GM06990 (cell line): ENCODE data around the gene HPCAL1.
A peak's percentile ranks its signal among the peaks of the same experiment; 100 is the strongest.

Experiments used
- DNase-seq: peaks from one replicate; pipeline ENCODE4 v3.0.0-alpha.2; 2011; ENCODE audit not compliant: insufficient read length; ENCODE audit errors: extremely low read depth
- H3K27me3 ChIP-seq: replicated peaks from 2 replicates; pipeline ENCODE4 v1.6.0; 2011; ENCODE audit warnings: low read length; ENCODE audit not compliant: control insufficient read depth, insufficient read depth
- H3K36me3 ChIP-seq: 2 replicates; pipeline ENCODE4 v1.5.1; 2011; ENCODE audit warnings: low read length; ENCODE audit not compliant: control insufficient read depth, insufficient read depth
- H3K4me3 ChIP-seq: replicated peaks from 2 replicates; pipeline ENCODE4 v1.5.1; 2011; ENCODE audit warnings: low read depth, mild to moderate bottlenecking, control low read depth, low read length
- CTCF ChIP-seq: IDR thresholded peaks from 2 replicates; pipeline ENCODE4 v1.5.1; 2011; ENCODE audit warnings: low read length, control low read depth, mild to moderate bottlenecking, inconsistent platforms; ENCODE audit not compliant: insufficient read depth, poor library complexity, severe bottlenecking

The HPCAL1 gene

GRCh38 chr2:10412380-10412779 lies 109.7 kb downstream of the HPCAL1 start:
- TF ChIP-seq CTCF: no peak
- Histone ChIP-seq H3K36me3 (no peaks in the 10 kb centered on the region), H3K27me3 (no peaks in the 10 kb centered on the region), H3K4me3 (no peak overlapping the region)
- no peak for DNase-seq

GRCh38 chr2:10413503-10413902 lies 110.8 kb downstream of the HPCAL1 start:
- no peaks in the 10 kb centered on the region for H3K36me3 ChIP-seq
- H3K4me3 ChIP-seq: no peak overlapping the region
- no peak for TF ChIP-seq CTCF
- H3K27me3 ChIP-seq: no peaks in the 10 kb centered on the region
- no peak for DNase-seq

GRCh38 chr2:10413991-10414451 lies 111.3 kb downstream of the HPCAL1 start:
- H3K27me3 ChIP-seq: no peaks in the 10 kb centered on the region
- H3K4me3 ChIP-seq: no peak overlapping the region
- DNase-seq: peak; percentile 46
- no peak for TF ChIP-seq CTCF
- H3K36me3 ChIP-seq: no peaks in the 10 kb centered on the region

GRCh38 chr2:10414591-10414990 lies 111.9 kb downstream of the HPCAL1 start:
- no peak for DNase-seq
- TF ChIP-seq CTCF: no peak

GRCh38 chr2:10415048-10415447 lies 112.3 kb downstream of the HPCAL1 start:
- H3K4me3 ChIP-seq: no peak overlapping the region
- TF ChIP-seq CTCF: no peak

More at GRCh38 chr2:10414591-10414990, 111.9 kb downstream of the HPCAL1 start:
- Histone ChIP-seq H3K27me3 (no peaks in the 10 kb centered on the region), H3K4me3 (no peak overlapping the region), H3K36me3 (no peaks in the 10 kb centered on the region)

GRCh38 chr2:10415640-10416039 lies 112.9 kb downstream of the HPCAL1 start:
- H3K36me3 ChIP-seq: no peaks in the 10 kb centered on the region
- no peak for TF ChIP-seq CTCF
- H3K4me3 ChIP-seq: no peak overlapping the region
- DNase-seq: no peak
- H3K27me3 ChIP-seq: no peaks in the 10 kb centered on the region

More at GRCh38 chr2:10415048-10415447, 112.3 kb downstream of the HPCAL1 start:
- H3K27me3 ChIP-seq: no peaks in the 10 kb centered on the region
- DNase-seq: no peak
- H3K36me3 ChIP-seq: no peaks in the 10 kb centered on the region
